ENCODE data around the gene CYP3A5. TPM values are rescaled to one million over a fixed set of nuclear protein-coding genes. Genes with fewer than 3 reads are reported as not detected.
"Not testable (repeated sequence)": the region's sequence is repeated elsewhere in the genome, so short reads cannot be mapped to it uniquely, and the experiment has no call there.

The CYP3A5 gene
- total RNA-seq, 3 donors from 2014 or later: 8.5 to 25.9 (median 15.4) TPM

GRCh38 chr7:99694912-99695304, 15.1 kb upstream of the CYP3A5 start:
- TF ChIP-seq POLR2A (IDR thresholded peaks at IDR 0.05): no peak
- TF ChIP-seq CTCF (IDR thresholded peaks at IDR 0.05): no peak
- TF ChIP-seq POLR2AphosphoS5 (IDR thresholded peaks at IDR 0.05): no peak
- H3K4me1 ChIP-seq: no peaks in the 10 kb centered on the region
- peaks cover 0 to 12% of the 10 kb centered on the region in 2 donors for H3K9me3 ChIP-seq
- intact Hi-C loops (cut with DNase I; ENCODE audit: low total_unique reads): no loop called here
- no peak for DNase-seq (ENCODE audit: low spot score in 2 of 2)
- H3K36me3 ChIP-seq: no peaks in the 10 kb centered on the region
- H3K27me3 ChIP-seq: no peaks in the 10 kb centered on the region
- no peak overlapping the region for H3K4me3 ChIP-seq
- H3K27ac ChIP-seq: no peak overlapping the region

GRCh38 chr7:99694201-99694911, 14.6 kb upstream of the CYP3A5 start:
- intact Hi-C loops (cut with DNase I; ENCODE audit: low total_unique reads): no loop called here
- Histone ChIP-seq H3K27ac (no peak overlapping the region), H3K36me3 (no peaks in the 10 kb centered on the region), H3K27me3 (no peaks in the 10 kb centered on the region), H3K4me3 (no peak overlapping the region), H3K9me3 (peaks cover 0 to 12% of the 10 kb centered on the region in 2 donors), H3K4me1 (no peaks in the 10 kb centered on the region)
- no peak for DNase-seq (ENCODE audit: low spot score in 2 of 2)
- TF ChIP-seq CTCF (IDR thresholded peaks at IDR 0.05): no peak
- TF ChIP-seq POLR2A (IDR thresholded peaks at IDR 0.05): no peak
- TF ChIP-seq POLR2AphosphoS5 (IDR thresholded peaks at IDR 0.05): no peak

- intact Hi-C loops (cut with DNase I; ENCODE audit: low total_unique reads): no loop called here
- Histone ChIP-seq H3K4me3 (no peak overlapping the region), H3K4me1 (no peaks in the 10 kb centered on the region), H3K36me3 (no peaks in the 10 kb centered on the region), H3K27me3 (no peaks in the 10 kb centered on the region), H3K27ac (no peak overlapping the region), H3K9me3 (peaks cover 0 to 12% of the 10 kb centered on the region in 2 donors)
- no peak for TF ChIP-seq POLR2A (IDR thresholded peaks at IDR 0.05)
- TF ChIP-seq CTCF (IDR thresholded peaks at IDR 0.05): no peak
- no peak for TF ChIP-seq POLR2AphosphoS5 (IDR thresholded peaks at IDR 0.05)
- no peak for DNase-seq (ENCODE audit: low spot score in 2 of 2)
Observed at GRCh38 chr7:99693427-99694200, 13.8 kb upstream of the CYP3A5 start.

GRCh38 chr7:99693100-99693426, 13.3 kb upstream of the CYP3A5 start:
- no peak overlapping the region for H3K4me3 ChIP-seq
- H3K27ac ChIP-seq: no peak overlapping the region
- H3K36me3 ChIP-seq: no peaks in the 10 kb centered on the region
- TF ChIP-seq CTCF (IDR thresholded peaks at IDR 0.05): no peak
- TF ChIP-seq POLR2AphosphoS5 (IDR thresholded peaks at IDR 0.05): no peak
- TF ChIP-seq POLR2A (IDR thresholded peaks at IDR 0.05): no peak
- DNase-seq (ENCODE audit: low spot score in 2 of 2): no peak
- intact Hi-C loops (cut with DNase I; ENCODE audit: low total_unique reads): no loop called here
- H3K4me1 ChIP-seq: no peaks in the 10 kb centered on the region
- peaks cover 0 to 12% of the 10 kb centered on the region in 2 donors for H3K9me3 ChIP-seq
- H3K27me3 ChIP-seq: no peaks in the 10 kb centered on the region

GRCh38 chr7:99692563-99692962, 12.8 kb upstream of the CYP3A5 start:
- H3K27me3 ChIP-seq; DNase-seq (ENCODE audit: low spot score in 2 of 2); H3K36me3 ChIP-seq; H3K27ac ChIP-seq; H3K4me3 ChIP-seq; H3K4me1 ChIP-seq; intact Hi-C loops (cut with DNase I; ENCODE audit: low total_unique reads): not testable (repeated sequence)
- peaks cover 0 to 12% of the 10 kb centered on the region in 2 donors for H3K9me3 ChIP-seq

- intact Hi-C loops (cut with DNase I; ENCODE audit: low total_unique reads): not testable (repeated sequence)
Observed at GRCh38 chr7:99691658-99692057, 11.9 kb upstream of the CYP3A5 start.

GRCh38 chr7:99690918-99691317, 11.1 kb upstream of the CYP3A5 start:
- DNase-seq (ENCODE audit: low spot score in 2 of 2); H3K27ac ChIP-seq; H3K4me1 ChIP-seq; H3K4me3 ChIP-seq; H3K36me3 ChIP-seq; H3K27me3 ChIP-seq; intact Hi-C loops (cut with DNase I; ENCODE audit: low total_unique reads): not testable (repeated sequence)
- peaks cover 0 to 12% of the 10 kb centered on the region in 2 donors for H3K9me3 ChIP-seq

More at GRCh38 chr7:99691658-99692057, 11.9 kb upstream of the CYP3A5 start:
- H3K27me3 ChIP-seq; H3K27ac ChIP-seq; H3K4me3 ChIP-seq; DNase-seq (ENCODE audit: low spot score in 2 of 2); H3K4me1 ChIP-seq; H3K36me3 ChIP-seq: not testable (repeated sequence)
- peaks cover 0 to 12% of the 10 kb centered on the region in 2 donors for H3K9me3 ChIP-seq

- H3K4me1 ChIP-seq; H3K27ac ChIP-seq; H3K27me3 ChIP-seq; H3K4me3 ChIP-seq; H3K9me3 ChIP-seq; DNase-seq (ENCODE audit: low spot score in 2 of 2); intact Hi-C loops (cut with DNase I; ENCODE audit: low total_unique reads); H3K36me3 ChIP-seq: not testable (repeated sequence)
Observed at GRCh38 chr7:99685871-99686608, 6.2 kb upstream of the CYP3A5 start.
